ENCODE data around the gene ROBO1. TPM values are rescaled to one million over a fixed set of nuclear protein-coding genes. Genes with fewer than 3 reads are reported as not detected.

Gene ROBO1
- total and polyA plus RNA-seq, 2 donors (not counting 1 experiment from before 2014, with no cell fraction given) = 0.27 to 3.2 TPM

DNA sequence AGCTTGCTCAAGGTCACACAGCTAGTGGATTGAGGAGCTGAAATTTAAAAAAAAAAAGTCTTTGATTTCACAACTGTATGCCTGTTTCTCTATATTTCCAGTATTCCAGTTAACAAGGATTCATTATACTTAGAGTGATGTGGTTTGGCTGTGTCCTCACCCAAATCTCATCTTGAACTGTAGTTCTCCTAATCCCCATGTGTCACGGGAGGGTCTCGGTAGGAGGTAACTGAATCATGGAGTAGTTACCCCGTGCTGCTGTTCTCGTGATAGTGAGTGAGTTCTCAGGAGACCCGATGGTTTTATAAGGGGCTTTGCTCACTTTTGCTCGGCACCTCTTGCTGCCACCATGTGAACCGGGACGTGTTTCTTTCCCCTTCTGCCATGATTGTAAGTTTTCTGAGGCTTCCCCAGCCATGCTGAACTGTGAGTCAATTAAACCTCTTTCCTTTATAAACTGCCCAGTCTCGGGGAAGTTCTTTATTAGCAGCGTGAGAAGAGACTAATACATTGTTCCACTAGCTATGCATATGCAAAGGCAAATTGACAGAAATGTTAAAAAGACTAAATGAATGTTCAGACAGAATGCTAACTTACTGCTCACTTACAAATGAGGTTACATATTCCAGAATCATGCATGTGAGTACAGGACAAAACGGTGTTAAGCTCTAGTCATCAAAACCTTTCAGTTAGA lies 1101.9 kb downstream of the ROBO1 start:
- TF ChIP-seq, protein P1, sequence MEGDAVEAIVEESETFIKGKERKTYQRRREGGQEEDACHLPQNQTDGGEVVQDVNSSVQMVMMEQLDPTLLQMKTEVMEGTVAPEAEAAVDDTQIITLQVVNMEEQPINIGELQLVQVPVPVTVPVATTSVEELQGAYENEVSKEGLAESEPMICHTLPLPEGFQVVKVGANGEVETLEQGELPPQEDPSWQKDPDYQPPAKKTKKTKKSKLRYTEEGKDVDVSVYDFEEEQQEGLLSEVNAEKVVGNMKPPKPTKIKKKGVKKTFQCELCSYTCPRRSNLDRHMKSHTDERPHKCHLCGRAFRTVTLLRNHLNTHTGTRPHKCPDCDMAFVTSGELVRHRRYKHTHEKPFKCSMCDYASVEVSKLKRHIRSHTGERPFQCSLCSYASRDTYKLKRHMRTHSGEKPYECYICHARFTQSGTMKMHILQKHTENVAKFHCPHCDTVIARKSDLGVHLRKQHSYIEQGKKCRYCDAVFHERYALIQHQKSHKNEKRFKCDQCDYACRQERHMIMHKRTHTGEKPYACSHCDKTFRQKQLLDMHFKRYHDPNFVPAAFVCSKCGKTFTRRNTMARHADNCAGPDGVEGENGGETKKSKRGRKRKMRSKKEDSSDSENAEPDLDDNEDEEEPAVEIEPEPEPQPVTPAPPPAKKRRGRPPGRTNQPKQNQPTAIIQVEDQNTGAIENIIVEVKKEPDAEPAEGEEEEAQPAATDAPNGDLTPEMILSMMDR (IDR thresholded peaks at IDR 0.05) = no peak
- no peak for TF ChIP-seq EZH2 (IDR thresholded peaks at IDR 0.05; ENCODE audit: borderline replicate concordance, insufficient read depth, low read depth, low read length, poor library complexity, severe bottlenecking)
- intact Hi-C loops (cut with micrococcal nuclease) = no loop called here
- no peaks in the 10 kb centered on the region for H3K27me3 Mint-ChIP-seq
- H3K27ac Mint-ChIP-seq = no peak overlapping the region
- WGBS (ENCODE audit: insufficient coverage) = 89% methylated on average over 6 of the region's 11 CpGs
- H3K9ac ChIP-seq (ENCODE audit: low read length) = no peak overlapping the region
- no peak overlapping the region for H3K4me3 ChIP-seq (ENCODE audit: control extremely low read depth in 1 of 5, extremely low read depth in 1 of 5, insufficient read depth in 1 of 5, low read depth in 2 of 5, low read length in 4 of 5)
- H3K79me2 ChIP-seq (ENCODE audit: control insufficient read depth, insufficient read depth, low read length) = no peaks in the 10 kb centered on the region
- H4K20me1 ChIP-seq (ENCODE audit: control insufficient read depth, insufficient read depth, low read length, poor library complexity, severe bottlenecking) = no peaks in the 10 kb centered on the region
- H3K4me3 Mint-ChIP-seq = no peak overlapping the region
- H3K4me1 ChIP-seq (ENCODE audit: control insufficient read depth in 2 of 2, insufficient read depth in 2 of 2, low read length in 2 of 2) = no peaks in the 10 kb centered on the region
- DNase-seq = no peak
- ChIA-PET CTCF (interaction anchor here (0.7 kb wide), 1 partner anchor 20 kb away, joined by 4 read pairs; no protein-coding TSS in a partner anchor), POLR2A (no interaction called here)
- H3K9me3 ChIP-seq (ENCODE audit: control extremely low read depth in 1 of 3, control insufficient read depth in 2 of 3, insufficient read depth in 1 of 3, low read length in 2 of 3) = no peaks in the 10 kb centered on the region
- H3K36me3 ChIP-seq (replicated peaks in 1 of 2; ENCODE audit: control extremely low read depth in 1 of 2, control insufficient read depth in 1 of 2, extremely low read depth in 1 of 2, insufficient read depth in 2 of 2, low read length in 1 of 2) = no peaks in the 10 kb centered on the region
- ATAC-seq (ENCODE audit: low read depth) = no peak
- no peak overlapping the region for H3K4me2 ChIP-seq (replicated peaks; ENCODE audit: low read depth, low read length, poor library complexity, severe bottlenecking)
- H2AFZ ChIP-seq (ENCODE audit: insufficient read depth, low read depth, low read length, poor library complexity, severe bottlenecking) = no peak overlapping the region
- no peaks in the 10 kb centered on the region for H3K4me1 Mint-ChIP-seq
- H3K9me3 Mint-ChIP-seq (ENCODE audit: insufficient read depth) = no peaks in the 10 kb centered on the region
- H3K27me3 ChIP-seq (replicated peaks in 1 of 4; ENCODE audit: control extremely low read depth in 1 of 4, control insufficient read depth in 3 of 4, insufficient read depth in 4 of 4, low read length in 3 of 4) = no peaks in the 10 kb centered on the region
- no peak overlapping the region for H3K27ac ChIP-seq (ENCODE audit: low read length in 2 of 2)

DNA sequence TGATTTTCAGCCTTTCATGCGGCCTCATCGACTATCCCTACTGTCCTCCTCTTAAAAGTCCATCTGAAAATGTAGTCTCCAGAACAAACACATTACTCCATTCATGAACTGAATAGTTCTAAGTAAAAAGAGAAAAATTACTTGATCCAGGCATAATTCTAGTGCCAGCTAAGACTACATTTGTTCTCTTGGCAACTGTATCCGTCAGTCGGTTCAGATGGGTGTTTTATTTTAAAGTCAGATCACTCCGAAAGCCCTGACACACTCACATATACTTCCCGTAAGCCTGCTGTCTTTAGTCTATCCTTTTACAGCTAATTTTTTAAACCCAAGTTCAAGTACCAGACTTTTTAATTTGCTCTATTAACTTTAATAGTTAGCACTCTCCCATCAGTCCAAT lies 1102.7 kb downstream of the ROBO1 start:
- H3K4me3 Mint-ChIP-seq = no peak overlapping the region
- CTCF ChIA-PET = no interaction called here
- Histone ChIP-seq H3K9ac (ENCODE audit: low read length) (no peak overlapping the region), H3K4me1 (ENCODE audit: control insufficient read depth in 2 of 2, insufficient read depth in 2 of 2, low read length in 2 of 2) (no peaks in the 10 kb centered on the region), H3K27ac (ENCODE audit: low read length in 2 of 2) (no peak overlapping the region), H3K79me2 (ENCODE audit: control insufficient read depth, insufficient read depth, low read length) (no peaks in the 10 kb centered on the region), H3K9me3 (ENCODE audit: control extremely low read depth in 1 of 3, control insufficient read depth in 2 of 3, insufficient read depth in 1 of 3, low read length in 2 of 3) (no peaks in the 10 kb centered on the region), H4K20me1 (ENCODE audit: control insufficient read depth, insufficient read depth, low read length, poor library complexity, severe bottlenecking) (no peaks in the 10 kb centered on the region), H3K4me2 (replicated peaks; ENCODE audit: low read depth, low read length, poor library complexity, severe bottlenecking) (no peak overlapping the region), H3K36me3 (replicated peaks in 1 of 2; ENCODE audit: control extremely low read depth in 1 of 2, control insufficient read depth in 1 of 2, extremely low read depth in 1 of 2, insufficient read depth in 2 of 2, low read length in 1 of 2) (no peaks in the 10 kb centered on the region), H3K27me3 (replicated peaks in 1 of 4; ENCODE audit: control extremely low read depth in 1 of 4, control insufficient read depth in 3 of 4, insufficient read depth in 4 of 4, low read length in 3 of 4) (no peaks in the 10 kb centered on the region), H3K4me3 (ENCODE audit: control extremely low read depth in 1 of 5, extremely low read depth in 1 of 5, insufficient read depth in 1 of 5, low read depth in 2 of 5, low read length in 4 of 5) (no peak overlapping the region), H2AFZ (ENCODE audit: insufficient read depth, low read depth, low read length, poor library complexity, severe bottlenecking) (no peak overlapping the region)
- WGBS (ENCODE audit: insufficient coverage) = no CpG with 5 or more reads among the region's 6 CpGs
- ATAC-seq (ENCODE audit: low read depth) = no peak
- TF ChIP-seq EZH2 (IDR thresholded peaks at IDR 0.05; ENCODE audit: borderline replicate concordance, insufficient read depth, low read depth, low read length, poor library complexity, severe bottlenecking) = no peak
- TF ChIP-seq, protein P1 (IDR thresholded peaks at IDR 0.05) = no peak
- no peaks in the 10 kb centered on the region for H3K27me3 Mint-ChIP-seq
- intact Hi-C loops (cut with micrococcal nuclease) = no loop called here
- H3K27ac Mint-ChIP-seq = no peak overlapping the region
- DNase-seq = no peak
- POLR2A ChIA-PET = no interaction called here
- no peaks in the 10 kb centered on the region for H3K9me3 Mint-ChIP-seq (ENCODE audit: insufficient read depth)
- H3K4me1 Mint-ChIP-seq = no peaks in the 10 kb centered on the region

Measured in B cell (primary cell).